ENCODE data around the gene CLTB. TPM values are rescaled to one million over a fixed set of nuclear protein-coding genes. Genes with fewer than 3 reads are reported as not detected.

Gene CLTB
- total and polyA plus RNA-seq, 2 of the 8 experiments (the other 6 are each of a cell fraction or from before 2014, with no cell fraction given): 25.9 to 34.9 TPM

- no peak overlapping the region for H2BK5ac ChIP-seq (ENCODE audit: low read depth, low read length)
- H4K20me1 ChIP-seq (replicated peaks in 1 of 2; ENCODE audit: control insufficient read depth in 1 of 2, insufficient read depth in 2 of 2, low read length in 2 of 2): peaks cover 0 to 2% of the 10 kb centered on the region in 2 experiments
- no peaks in the 10 kb centered on the region; the same call in 1 of the 2 replicates for H3K23me2 ChIP-seq (ENCODE audit: low read depth, low read length)
- no peak overlapping the region for H2BK120ac ChIP-seq (replicated peaks; ENCODE audit: low read depth, low read length)
- H3K18ac ChIP-seq (ENCODE audit: extremely low read depth, low read length): no peak overlapping the region
- H3K79me2 ChIP-seq (ENCODE audit: control insufficient read depth in 1 of 2, insufficient read depth in 2 of 2, low read length in 2 of 2): no peaks in the 10 kb centered on the region
- H3K4me2 ChIP-seq (ENCODE audit: insufficient read depth in 1 of 2, low read depth in 2 of 2, low read length in 2 of 2): no peak overlapping the region
- FAIRE-seq (no peak), DNase-seq (ENCODE audit: low read depth in 1 of 2, low spot score in 2 of 2) (no peak)
- H3K27ac ChIP-seq (ENCODE audit: low read depth, low read length): no peak overlapping the region
- no peak overlapping the region for H3K14ac ChIP-seq (ENCODE audit: insufficient read length)
- no peaks in the 10 kb centered on the region for H3K36me3 ChIP-seq (ENCODE audit: control insufficient read depth in 2 of 4, insufficient read depth in 4 of 4, low read length in 3 of 4)
- TF ChIP-seq GTF2F1 (IDR thresholded peaks at IDR 0.05; ENCODE audit: borderline replicate concordance, low read depth, low read length) (no peak), CTCF (IDR thresholded peaks at IDR 0.05; ENCODE audit: control extremely low read depth in 1 of 3, insufficient read depth in 1 of 3, low read depth in 1 of 3, low read length in 3 of 3) (no peak), ZNF274 (IDR thresholded peaks at IDR 0.05; ENCODE audit: borderline replicate concordance, extremely low read depth, low read length) (no peak), TCF12 (IDR thresholded peaks at IDR 0.05; ENCODE audit: low read depth, low read length) (no peak), BACH1 (IDR thresholded peaks at IDR 0.05; ENCODE audit: low read length) (no peak), KDM4A (IDR thresholded peaks at IDR 0.05; ENCODE audit: low read depth, low read length, severe bottlenecking) (no peak), TAF1 (IDR thresholded peaks at IDR 0.05; ENCODE audit: low read depth, low read length) (no peak), JUND (IDR thresholded peaks at IDR 0.05; ENCODE audit: low read length) (no peak), SUZ12 (IDR thresholded peaks at IDR 0.05; ENCODE audit: low read length) (no peak), GABPA (IDR thresholded peaks at IDR 0.05; ENCODE audit: borderline replicate concordance, insufficient read depth, low read length) (no peak), CHD1 (IDR thresholded peaks at IDR 0.05; ENCODE audit: low read depth, low read length) (no peak)
- CTCF ChIA-PET (ENCODE audit: partially characterized antibody): interaction anchor here (0.7 to 1.5 kb wide), 2 partner anchors 13 to 154 kb away, joined by 3 to 5 read pairs; no protein-coding TSS in a partner anchor
- H3K4me3 ChIP-seq (ENCODE audit: extremely low read depth in 1 of 4, insufficient read depth in 2 of 4, low read depth in 3 of 4, low read length in 4 of 4): no peak overlapping the region
- H2BK12ac ChIP-seq (ENCODE audit: low read depth, low read length): no peak overlapping the region
- no peak overlapping the region for H3K9ac ChIP-seq (replicated peaks in 1 of 4; ENCODE audit: extremely low read depth in 1 of 4, low read depth in 3 of 4, low read length in 3 of 4)
- H4K91ac ChIP-seq (replicated peaks; ENCODE audit: insufficient read length, low read length): no peak overlapping the region
- H2AFZ ChIP-seq (ENCODE audit: low read length): no peak overlapping the region
- no peak overlapping the region for H4K8ac ChIP-seq (ENCODE audit: extremely low read depth, insufficient read depth, low read length)
- H3K23ac ChIP-seq (ENCODE audit: insufficient read length): no peak overlapping the region
- H3K4ac ChIP-seq (replicated peaks; ENCODE audit: insufficient read length, low read depth, low read length): no peak overlapping the region
- H2BK15ac ChIP-seq (ENCODE audit: low read length): no peak overlapping the region
- POLR2A ChIA-PET (ENCODE audit: partially characterized antibody): no interaction called here
- H2BK20ac ChIP-seq (ENCODE audit: low read length): no peak overlapping the region
- peaks cover 0 to 3% (median 0%) of the 10 kb centered on the region in 4 experiments; a peak in 4 of 7 replicates for H3K4me1 ChIP-seq (replicated peaks in 1 of 4; ENCODE audit: control insufficient read depth in 3 of 4, insufficient read depth in 4 of 4, low read length in 3 of 4)
- no peak overlapping the region for H2AK5ac ChIP-seq (ENCODE audit: low read depth, low read length)
- H3K79me1 ChIP-seq (ENCODE audit: low read depth, low read length): no peaks in the 10 kb centered on the region
- H3K27me3 ChIP-seq (replicated peaks in 1 of 4; ENCODE audit: control insufficient read depth in 3 of 4, extremely low read depth in 1 of 4, insufficient read depth in 3 of 4, low read length in 3 of 4): peaks cover 0 to 11% (median 9%) of the 10 kb centered on the region in 4 experiments; a peak in 6 of 7 replicates
- WGBS, 2 experiments (ENCODE audit: extremely low coverage in 1 of 2, insufficient coverage in 1 of 2, insufficient read length in 1 of 2, insufficient replicate concordance in 2 of 2, low coverage in 1 of 2, low lambda C conversion rate in 2 of 2, missing lambda C conversion rate in 1 of 2): 87% methylated on average over 5 of the region's 5 CpGs; no CpG with 5 or more reads in 1 of the 2 experiments
- H4K5ac ChIP-seq (ENCODE audit: insufficient read length, low read depth, low read length): no peak overlapping the region
- no peak overlapping the region for H3K56ac ChIP-seq (replicated peaks; ENCODE audit: insufficient read length, low read depth, low read length)
- peaks cover 14 to 17% of the 10 kb centered on the region in 2 experiments; a peak in 2 of 4 replicates for H3K9me3 ChIP-seq (ENCODE audit: insufficient read depth in 2 of 2, low read depth in 1 of 2, low read length in 1 of 2)
Observed at GRCh38 chr5:176420086-176420485, 3.7 kb upstream of the CLTB start.

Data from H1 (cell line).